Right atrium auricular region (tissue), 2 donors: ENCODE data around the gene TSPAN9. TPM values are rescaled to one million over a fixed set of nuclear protein-coding genes. Genes with fewer than 3 reads are reported as not detected.

Source experiments
- DNase-seq: peaks from one replicate; pipeline ENCODE4 v3.0.0-alpha.2; 2019; ENCODE audit warnings: low spot score
- H3K27ac ChIP-seq, 2 donors: fragments of 200-600 bp; sonication (generic); 1 replicate in 1 of 2; 2 replicates in 1 of 2; pipeline ENCODE4 v1.5.1; 2016 to 2019
- H3K27me3 ChIP-seq, 2 donors: fragments of 200-600 bp; sonication (generic); one replicate each; pipeline versions ENCODE4 v1.5.1 to v1.6.0; 2017 to 2019
- H3K36me3 ChIP-seq: fragments of 200-600 bp; sonication (generic); one replicate; pipeline ENCODE4 v1.5.1; 2016
- H3K4me1 ChIP-seq, 2 donors: fragments of 200-600 bp; sonication (generic); one replicate each; pipeline versions ENCODE4 v1.5.1 to v1.6.0; 2017 to 2019
- H3K4me3 ChIP-seq, 2 donors: fragments of 200-600 bp; sonication (generic); 1 replicate in 1 of 2; 2 replicates in 1 of 2; pipeline ENCODE4 v1.5.1; 2017 to 2019; ENCODE audit warnings: mild to moderate bottlenecking in 1 of 2, moderate library complexity in 1 of 2
- H3K9me3 ChIP-seq, 2 donors: fragments of 200-600 bp; sonication (generic); one replicate each; pipeline ENCODE4 v1.5.1; 2019
- CTCF ChIP-seq, 2 donors: fragments of 200-600 bp; sonication (generic); IDR thresholded peaks; one replicate each; pipeline ENCODE4 v1.5.1; 2019; ENCODE audit warnings: antibody characterized with exemption in 2 of 2
- total RNA-seq, 2 donors: library from RNA; depleted of rRNA; stranded (reverse); fragments of >200 nt; gene quantifications; one replicate each; pipeline ENCODE4 v1.1.0, GENCODE V29; 2016

Gene TSPAN9
- total RNA-seq, 2 donors from 2014 or later = 103 to 185 TPM

- no peaks in the 10 kb centered on the region for H3K9me3 ChIP-seq
- H3K4me1 ChIP-seq = peaks cover 0 to 5% of the 10 kb centered on the region in 2 donors
- no peaks in the 10 kb centered on the region for H3K27me3 ChIP-seq
- no peak for DNase-seq
- no peak overlapping the region for H3K27ac ChIP-seq
- no peak for TF ChIP-seq CTCF (IDR thresholded peaks at IDR 0.05)
- no peaks in the 10 kb centered on the region for H3K36me3 ChIP-seq
- H3K4me3 ChIP-seq = no peak overlapping the region
Observed at GRCh38 chr12:3325736-3326135, 248.6 kb downstream of the TSPAN9 start.

- Histone ChIP-seq H3K4me3 (no peak overlapping the region), H3K9me3 (no peaks in the 10 kb centered on the region), H3K36me3 (no peaks in the 10 kb centered on the region), H3K27me3 (no peaks in the 10 kb centered on the region), H3K27ac (no peak overlapping the region), H3K4me1 (no peaks in the 10 kb centered on the region)
- no peak for TF ChIP-seq CTCF (IDR thresholded peaks at IDR 0.05)
- DNase-seq = no peak
Observed at GRCh38 chr12:3326156-3326849, 249.1 kb downstream of the TSPAN9 start.

- H3K27ac ChIP-seq = no peak overlapping the region
- H3K27me3 ChIP-seq = no peaks in the 10 kb centered on the region
- no peak for TF ChIP-seq CTCF (IDR thresholded peaks at IDR 0.05)
- no peaks in the 10 kb centered on the region for H3K4me1 ChIP-seq
- no peak overlapping the region for H3K4me3 ChIP-seq
- no peak for DNase-seq
- no peaks in the 10 kb centered on the region for H3K36me3 ChIP-seq
- H3K9me3 ChIP-seq = no peaks in the 10 kb centered on the region
Observed at GRCh38 chr12:3326850-3327780, 249.9 kb downstream of the TSPAN9 start.

- Histone ChIP-seq H3K36me3 (no peaks in the 10 kb centered on the region), H3K4me1 (peaks cover 0 to 2% of the 10 kb centered on the region in 2 donors), H3K9me3 (no peaks in the 10 kb centered on the region), H3K27ac (no peak overlapping the region), H3K4me3 (no peak overlapping the region), H3K27me3 (no peaks in the 10 kb centered on the region)
- no peak for TF ChIP-seq CTCF (IDR thresholded peaks at IDR 0.05)
- DNase-seq = no peak
Observed at GRCh38 chr12:3328081-3328480, 250.9 kb downstream of the TSPAN9 start.

GRCh38 chr12:3328571-3328970, 251.4 kb downstream of the TSPAN9 start:
- no peak for DNase-seq
- Histone ChIP-seq H3K27ac (no peak overlapping the region), H3K9me3 (no peaks in the 10 kb centered on the region), H3K4me1 (peaks cover 0 to 7% of the 10 kb centered on the region in 2 donors), H3K36me3 (no peaks in the 10 kb centered on the region), H3K4me3 (no peak overlapping the region), H3K27me3 (no peaks in the 10 kb centered on the region)
- no peak for TF ChIP-seq CTCF (IDR thresholded peaks at IDR 0.05)
